H9 (cell line): Measurements from ENCODE around the gene WDPCP. TPM values are rescaled to one million over a fixed set of nuclear protein-coding genes. Genes with fewer than 3 reads are reported as not detected.
A peak's percentile ranks its signal among the peaks of the same experiment; 100 is the strongest.

Source experiments
- DNase-seq: peaks from one replicate; pipeline ENCODE4 v3.0.0-alpha.2; 2017
- H2AFZ ChIP-seq: one replicate; pipeline ENCODE4 v1.6.1; 2013; ENCODE audit warnings: mild to moderate bottlenecking, low read length, control low read depth, moderate library complexity
- H2AK5ac ChIP-seq: 2 replicates; pipeline ENCODE4 v1.6.1; 2013; ENCODE audit warnings: low read length, control low read depth, mixed read lengths; ENCODE audit not compliant: insufficient read length
- H2BK120ac ChIP-seq: one replicate; pipeline ENCODE4 v1.6.1; 2013; ENCODE audit warnings: low read depth, mild to moderate bottlenecking, low read length, control low read depth, inconsistent platforms; ENCODE audit not compliant: poor library complexity, severe bottlenecking
- H2BK12ac ChIP-seq: 2 replicates; pipeline ENCODE4 v1.6.1; 2013; ENCODE audit warnings: low read length, control low read depth, mixed read lengths, low read depth; ENCODE audit not compliant: insufficient read length
- H2BK15ac ChIP-seq: 2 replicates; pipeline ENCODE4 v1.6.1; 2013; ENCODE audit warnings: low read depth, low read length, control low read depth
- H2BK20ac ChIP-seq: one replicate; pipeline ENCODE4 v1.6.1; 2013; ENCODE audit warnings: low read depth, mild to moderate bottlenecking, low read length, control low read depth, inconsistent platforms; ENCODE audit not compliant: poor library complexity, severe bottlenecking
- H2BK5ac ChIP-seq: 2 replicates; pipeline ENCODE4 v1.6.1; 2013; ENCODE audit warnings: low read length, control low read depth, mixed read lengths; ENCODE audit not compliant: insufficient read length
- H3K14ac ChIP-seq: 2 replicates; pipeline ENCODE4 v1.6.1; 2013; ENCODE audit warnings: low read length, control low read depth; ENCODE audit not compliant: insufficient read depth
- H3K18ac ChIP-seq: 2 replicates; pipeline ENCODE4 v1.6.1; 2013; ENCODE audit warnings: low read depth, mild to moderate bottlenecking, mixed read lengths, low read length, control low read depth; ENCODE audit not compliant: insufficient read length
- H3K23ac ChIP-seq: 2 replicates; pipeline ENCODE4 v1.6.1; 2013; ENCODE audit warnings: low read length, control low read depth, mixed read lengths, low read depth; ENCODE audit not compliant: insufficient read length
- H3K23me2 ChIP-seq: 2 replicates; pipeline ENCODE4 v1.6.1; 2013; ENCODE audit warnings: low read depth, mild to moderate bottlenecking, mixed read lengths, low read length, control low read depth; ENCODE audit not compliant: insufficient read length, poor library complexity, severe bottlenecking
- H3K27ac ChIP-seq: 2 replicates; pipeline ENCODE4 v1.5.1; 2013; ENCODE audit warnings: low read length, control low read depth, mixed read lengths, low read depth; ENCODE audit not compliant: insufficient read length
- H3K27me3 ChIP-seq: 2 replicates; pipeline ENCODE4 v1.6.1; 2013; ENCODE audit warnings: low read length, control low read depth, inconsistent platforms; ENCODE audit not compliant: insufficient read depth
- H3K4ac ChIP-seq: 2 replicates; pipeline ENCODE4 v1.6.1; 2013; ENCODE audit warnings: low read depth, mild to moderate bottlenecking, control low read depth, inconsistent platforms, low read length, moderate library complexity
- H3K4me1 ChIP-seq: 2 replicates; pipeline ENCODE4 v1.6.1; 2013; ENCODE audit warnings: low read length, control low read depth, inconsistent platforms; ENCODE audit not compliant: insufficient read depth
- H3K4me2 ChIP-seq: 2 replicates; pipeline ENCODE4 v1.6.1; 2013; ENCODE audit warnings: low read length, control low read depth, mixed read lengths; ENCODE audit not compliant: insufficient read length, insufficient read depth
- H3K56ac ChIP-seq: 2 replicates; pipeline ENCODE4 v1.6.1; 2013; ENCODE audit warnings: low read depth, mild to moderate bottlenecking, mixed read lengths, low read length, control low read depth; ENCODE audit not compliant: insufficient read length
- H3K79me1 ChIP-seq: 2 replicates; pipeline ENCODE4 v1.6.1; 2013; ENCODE audit warnings: low read depth, mild to moderate bottlenecking, moderate library complexity, low read length, control low read depth, inconsistent platforms; ENCODE audit not compliant: insufficient read depth, poor library complexity, severe bottlenecking
- H3K79me2 ChIP-seq: 2 replicates; pipeline ENCODE4 v1.6.1; 2013; ENCODE audit warnings: low read length, control low read depth, inconsistent platforms; ENCODE audit not compliant: insufficient read depth
- H3K9ac ChIP-seq: 2 replicates; pipeline ENCODE4 v1.6.1; 2013; ENCODE audit warnings: low read length, control low read depth, mixed read lengths; ENCODE audit not compliant: insufficient read length; ENCODE audit errors: extremely low read depth
- H3K9me3 ChIP-seq: one replicate; pipeline ENCODE4 v1.6.1; 2013; ENCODE audit warnings: low read depth, low read length, inconsistent platforms; ENCODE audit not compliant: control insufficient read depth
- H3T11ph ChIP-seq: one replicate; pipeline ENCODE4 v1.6.1; 2013; ENCODE audit warnings: mild to moderate bottlenecking, low read length, control low read depth, inconsistent platforms
- H4K20me1 ChIP-seq: one replicate; pipeline ENCODE4 v1.6.1; 2013; ENCODE audit not compliant: control insufficient read depth, insufficient read length, insufficient read depth
- H4K5ac ChIP-seq: 2 replicates; pipeline ENCODE4 v1.6.1; 2013; ENCODE audit warnings: low read depth, mild to moderate bottlenecking, mixed read lengths, low read length, control low read depth; ENCODE audit not compliant: insufficient read length
- H4K8ac ChIP-seq: replicated peaks from 2 replicates; pipeline ENCODE4 v1.6.1; 2013; ENCODE audit warnings: low read length, control low read depth, mixed read lengths, low read depth; ENCODE audit not compliant: insufficient read length
- H4K91ac ChIP-seq: 2 replicates; pipeline ENCODE4 v1.6.1; 2013; ENCODE audit warnings: low read depth, mild to moderate bottlenecking, moderate library complexity, mixed read lengths, low read length, control low read depth; ENCODE audit not compliant: insufficient read length
- H3K27ac Mint-ChIP-seq, 3 experiments: 2 replicates in 2 of 3; 3 replicates in 1 of 3; pipeline ENCODE4 v1.8.0; 2020 to 2021; ENCODE audit warnings: mixed read lengths in 3 of 3, mild to moderate bottlenecking in 1 of 3, moderate library complexity in 1 of 3
- H3K27me3 Mint-ChIP-seq: 2 replicates; pipeline ENCODE4 v1.8.0; 2021; ENCODE audit warnings: low read depth, mild to moderate bottlenecking, moderate library complexity, mixed read lengths
- H3K36me3 Mint-ChIP-seq, 3 experiments: 2 replicates in 2 of 3; 3 replicates in 1 of 3; pipeline ENCODE4 v1.8.0; 2020 to 2021; ENCODE audit warnings: low read depth in 3 of 3, mixed read lengths in 3 of 3; ENCODE audit not compliant: insufficient read depth in 1 of 3
- H3K4me1 Mint-ChIP-seq, 2 experiments: 2 replicates each; pipeline ENCODE4 v1.8.0; 2020; ENCODE audit warnings: mixed read lengths in 2 of 2
- H3K4me3 Mint-ChIP-seq, 2 experiments: 2 replicates in 1 of 2; 3 replicates in 1 of 2; pipeline ENCODE4 v1.8.0; 2020 to 2021; ENCODE audit warnings: mild to moderate bottlenecking in 2 of 2, mixed read lengths in 2 of 2, moderate library complexity in 1 of 2
- H3K9me3 Mint-ChIP-seq, 2 experiments: 2 replicates in 1 of 2; 3 replicates in 1 of 2; pipeline ENCODE4 v1.8.0; 2020; ENCODE audit warnings: mild to moderate bottlenecking in 2 of 2, mixed read lengths in 2 of 2, moderate library complexity in 1 of 2
- WGBS: extraction: QIAGEN DNeasy Blood & Tissue Kit; methylation state at CpG from one replicate; pipeline ENCODE4 v1.1.7; 2013; ENCODE audit warnings: missing lambda C conversion rate, low lambda C conversion rate, mixed read lengths; ENCODE audit not compliant: insufficient read length; ENCODE audit errors: extremely low coverage; 5-methylcytosine and 5-hydroxymethylcytosine counted together
- total RNA-seq: library from RNA; stranded (reverse); gene quantifications from 2 replicates; pipeline ENCODE4 v1.2.1, GENCODE V29; 2021
- TF ChIP-seq, protein P1 (sequence below): fragments of 200-600 bp; sonication (generic); conservative IDR thresholded peaks from 3 replicates; pipeline ENCODE4 v1.8.0; 2021; ENCODE audit warnings: antibody characterized with exemption, mild to moderate bottlenecking

WDPCP gene
- total RNA-seq, 1 experiment from 2014 or later: 22.4 TPM

DNA sequence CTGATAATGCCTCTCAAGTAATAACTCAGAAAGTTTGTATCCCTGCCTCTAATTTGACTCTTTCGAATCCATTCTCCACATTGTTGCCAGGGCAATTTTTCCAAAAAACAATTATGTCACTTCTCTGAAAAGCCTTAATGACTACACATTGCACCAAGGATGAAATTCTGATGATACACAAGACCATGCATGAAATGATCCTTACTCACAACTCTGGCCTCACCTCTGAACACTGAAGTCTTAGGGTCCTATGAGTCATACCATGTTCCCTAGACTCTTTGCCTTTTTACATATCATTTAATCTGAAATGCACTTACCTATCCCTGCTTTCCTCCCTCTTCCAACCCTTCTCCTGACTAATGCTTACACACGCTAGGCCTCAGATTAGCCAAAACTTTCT lies 51.0 kb downstream of the WDPCP start:
- WGBS: no CpG with 5 or more reads among the region's 2 CpGs
- no peak overlapping the region for H2BK20ac ChIP-seq
- DNase-seq: no peak

More for the DNA sequence above, 51.0 kb downstream of the WDPCP start:
- no peaks in the 10 kb centered on the region; the same call in 1 of the 2 replicates for H3K27me3 Mint-ChIP-seq
- Histone ChIP-seq H3K4ac (no peak overlapping the region), H3K23me2 (no peaks in the 10 kb centered on the region), H4K8ac (no peak overlapping the region), H2AFZ (no peak overlapping the region), H3K79me2 (no peaks in the 10 kb centered on the region), H2BK120ac (no peak overlapping the region), H3K9me3 (no peaks in the 10 kb centered on the region), H4K91ac (no peak overlapping the region), H3K27ac (no peak overlapping the region), H3K23ac (no peak overlapping the region), H3K27me3 (no peaks in the 10 kb centered on the region), H4K5ac (no peak overlapping the region), H3K4me1 (no peaks in the 10 kb centered on the region), H3K14ac (no peak overlapping the region), H3K9ac (no peak overlapping the region), H2BK15ac (no peak overlapping the region), H2BK5ac (no peak overlapping the region), H3K79me1 (no peaks in the 10 kb centered on the region), H4K20me1 (no peaks in the 10 kb centered on the region), H2AK5ac (no peak overlapping the region), H3T11ph (no peak overlapping the region), H3K56ac (no peak overlapping the region), H3K18ac (no peak overlapping the region), H3K4me2 (no peak overlapping the region), H2BK12ac (no peak overlapping the region)
- peaks cover 0 to 3% of the 10 kb centered on the region in 2 experiments; a peak in 1 of 4 replicates for H3K4me1 Mint-ChIP-seq
- peaks cover 15 to 42% (median 15%) of the 10 kb centered on the region in 3 experiments for H3K36me3 Mint-ChIP-seq
- no peak overlapping the region for H3K4me3 Mint-ChIP-seq
- TF ChIP-seq, protein P1, sequence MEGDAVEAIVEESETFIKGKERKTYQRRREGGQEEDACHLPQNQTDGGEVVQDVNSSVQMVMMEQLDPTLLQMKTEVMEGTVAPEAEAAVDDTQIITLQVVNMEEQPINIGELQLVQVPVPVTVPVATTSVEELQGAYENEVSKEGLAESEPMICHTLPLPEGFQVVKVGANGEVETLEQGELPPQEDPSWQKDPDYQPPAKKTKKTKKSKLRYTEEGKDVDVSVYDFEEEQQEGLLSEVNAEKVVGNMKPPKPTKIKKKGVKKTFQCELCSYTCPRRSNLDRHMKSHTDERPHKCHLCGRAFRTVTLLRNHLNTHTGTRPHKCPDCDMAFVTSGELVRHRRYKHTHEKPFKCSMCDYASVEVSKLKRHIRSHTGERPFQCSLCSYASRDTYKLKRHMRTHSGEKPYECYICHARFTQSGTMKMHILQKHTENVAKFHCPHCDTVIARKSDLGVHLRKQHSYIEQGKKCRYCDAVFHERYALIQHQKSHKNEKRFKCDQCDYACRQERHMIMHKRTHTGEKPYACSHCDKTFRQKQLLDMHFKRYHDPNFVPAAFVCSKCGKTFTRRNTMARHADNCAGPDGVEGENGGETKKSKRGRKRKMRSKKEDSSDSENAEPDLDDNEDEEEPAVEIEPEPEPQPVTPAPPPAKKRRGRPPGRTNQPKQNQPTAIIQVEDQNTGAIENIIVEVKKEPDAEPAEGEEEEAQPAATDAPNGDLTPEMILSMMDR: no peak
- peaks cover 30 to 33% of the 10 kb centered on the region in 2 experiments for H3K9me3 Mint-ChIP-seq
- peak overlapping the region in 1 of 3 experiments; percentile 34; a peak in 2 of 7 replicates for H3K27ac Mint-ChIP-seq
